Endodermal cell (in vitro differentiated cells): ENCODE measurements around the gene PALLD. TPM values are rescaled to one million over a fixed set of nuclear protein-coding genes. Genes with fewer than 3 reads are reported as not detected.

Experiments
- DNase-seq: peaks from one replicate; pipeline ENCODE4 v3.0.0-alpha.2; 2017
- H3K27ac ChIP-seq: 2 replicates; pipeline ENCODE4 v1.5.1; 2013; ENCODE audit warnings: mild to moderate bottlenecking, low read depth, low read length, moderate library complexity
- H3K27me3 ChIP-seq: 2 replicates; pipeline ENCODE4 v1.6.1; 2013; ENCODE audit warnings: mild to moderate bottlenecking, low read length, moderate library complexity; ENCODE audit not compliant: insufficient read depth, control insufficient read depth, poor library complexity, severe bottlenecking
- H3K36me3 ChIP-seq: 2 replicates; pipeline ENCODE4 v1.7.0; 2013; ENCODE audit warnings: mild to moderate bottlenecking, low read length, moderate library complexity; ENCODE audit not compliant: control insufficient read depth, insufficient read depth
- H3K4me1 ChIP-seq: one replicate; pipeline ENCODE4 v1.7.0; 2013; ENCODE audit warnings: low read length; ENCODE audit not compliant: control insufficient read depth, insufficient read depth
- H3K4me3 ChIP-seq: 2 replicates; pipeline ENCODE4 v1.5.1; 2013; ENCODE audit warnings: mild to moderate bottlenecking, low read length, moderate library complexity
- H3K9ac ChIP-seq: 2 replicates; pipeline ENCODE4 v1.6.1; 2013; ENCODE audit warnings: mild to moderate bottlenecking, low read length, moderate library complexity; ENCODE audit not compliant: poor library complexity, severe bottlenecking; ENCODE audit errors: extremely low read depth
- H3K9me3 ChIP-seq: 2 replicates; pipeline ENCODE4 v1.6.1; 2013; ENCODE audit warnings: mild to moderate bottlenecking, low read length, moderate library complexity; ENCODE audit not compliant: control insufficient read depth
- H3K27ac Mint-ChIP-seq: 2 replicates; pipeline ENCODE4 v1.8.0; 2020; ENCODE audit warnings: mixed read lengths
- H3K27me3 Mint-ChIP-seq: 2 replicates; pipeline ENCODE4 v1.8.0; 2021; ENCODE audit warnings: mild to moderate bottlenecking, mixed read lengths; ENCODE audit not compliant: insufficient read depth
- H3K36me3 Mint-ChIP-seq: 2 replicates; pipeline ENCODE4 v1.8.0; 2020; ENCODE audit warnings: low read depth, mixed read lengths
- H3K4me1 Mint-ChIP-seq: 2 replicates; pipeline ENCODE4 v1.8.0; 2020; ENCODE audit warnings: mixed read lengths
- H3K4me3 Mint-ChIP-seq: 2 replicates; pipeline ENCODE4 v1.8.0; 2020; ENCODE audit warnings: mild to moderate bottlenecking, moderate library complexity, mixed read lengths
- H3K9me3 Mint-ChIP-seq: 2 replicates; pipeline ENCODE4 v1.8.0; 2020; ENCODE audit warnings: mild to moderate bottlenecking, mixed read lengths
- CTCF ChIP-seq: fragments of 200-600 bp; sonication (generic); conservative IDR thresholded peaks from 2 replicates; pipeline ENCODE4 v1.5.0; 2021; ENCODE audit warnings: antibody characterized with exemption, mild to moderate bottlenecking
- WGBS, 2 experiments: methylation state at CpG; one replicate each; pipeline versions ENCODE4 v1.1.5 to v1.1.7; 2013; ENCODE audit warnings: missing lambda C conversion rate in 2 of 2, mixed read lengths in 1 of 2; ENCODE audit not compliant: insufficient coverage in 1 of 2, insufficient read length in 1 of 2; 5-methylcytosine and 5-hydroxymethylcytosine counted together
- total RNA-seq, 2 donors: library from RNA; stranded (reverse); fragmentation: NEBNext Ultra II Directional in 1 of 2; extraction: Animal tissue kit (Norgen Biotek cat#: 25700) in 1 of 2; gene quantifications; 2 replicates in 1 of 2; 3 replicates in 1 of 2; pipeline ENCODE4 v1.2.1, GENCODE V29; 2021

The PALLD gene
- total RNA-seq, 2 donors from 2014 or later = 51.8 to 86.7 TPM

- Mint-ChIP-seq H3K4me1 (peaks cover 15% of the 10 kb centered on the region), H3K9me3 (no peaks in the 10 kb centered on the region), H3K27me3 (peaks cover 48% of the 10 kb centered on the region), H3K4me3 (no peak overlapping the region), H3K27ac (no peak overlapping the region), H3K36me3 (no peaks in the 10 kb centered on the region)
- WGBS, 2 experiments = 92% methylated on average over 7 to 9 of the region's 11 CpGs
- H3K27ac ChIP-seq = no peak overlapping the region
- no peak overlapping the region for H3K4me3 ChIP-seq
- TF ChIP-seq CTCF = no peak
- DNase-seq = no peak
- no peaks in the 10 kb centered on the region for H3K36me3 ChIP-seq
- H3K9me3 ChIP-seq = no peaks in the 10 kb centered on the region
- peaks cover 4% of the 10 kb centered on the region for H3K27me3 ChIP-seq
- H3K9ac ChIP-seq = no peak overlapping the region
- no peaks in the 10 kb centered on the region for H3K4me1 ChIP-seq
Measured at GRCh38 chr4:168741281-168742173, 244.7 kb downstream of the PALLD start.

GRCh38 chr4:168743131-168743530 lies 246.3 kb downstream of the PALLD start:
- peaks cover 1% of the 10 kb centered on the region for H3K9me3 ChIP-seq
- Mint-ChIP-seq H3K9me3 (peaks cover 4% of the 10 kb centered on the region), H3K36me3 (no peaks in the 10 kb centered on the region), H3K27ac (no peak overlapping the region), H3K4me3 (no peak overlapping the region), H3K4me1 (peaks cover 8% of the 10 kb centered on the region), H3K27me3 (peaks cover 59% of the 10 kb centered on the region)
- no peak for TF ChIP-seq CTCF
- DNase-seq = no peak
- WGBS, 2 experiments = 80 to 93% methylated on average over 1 to 3 of the region's 3 CpGs
- H3K4me1 ChIP-seq = no peaks in the 10 kb centered on the region
- no peak overlapping the region for H3K4me3 ChIP-seq
- no peak overlapping the region for H3K27ac ChIP-seq
- H3K36me3 ChIP-seq = no peaks in the 10 kb centered on the region
- H3K9ac ChIP-seq = no peak overlapping the region
- peaks cover 4% of the 10 kb centered on the region for H3K27me3 ChIP-seq

GRCh38 chr4:168743601-168744000 lies 246.7 kb downstream of the PALLD start:
- H3K27ac Mint-ChIP-seq = no peak overlapping the region

More at GRCh38 chr4:168743601-168744000, 246.7 kb downstream of the PALLD start:
- Mint-ChIP-seq H3K4me1 (peaks cover 8% of the 10 kb centered on the region), H3K4me3 (no peak overlapping the region), H3K27me3 (peaks cover 60% of the 10 kb centered on the region), H3K36me3 (no peaks in the 10 kb centered on the region), H3K9me3 (peaks cover 4% of the 10 kb centered on the region)
- Histone ChIP-seq H3K36me3 (no peaks in the 10 kb centered on the region), H3K4me1 (no peaks in the 10 kb centered on the region), H3K27ac (peak overlapping the region; percentile 64), H3K9me3 (peaks cover 6% of the 10 kb centered on the region), H3K4me3 (no peak overlapping the region), H3K9ac (no peak overlapping the region), H3K27me3 (peaks cover 4% of the 10 kb centered on the region)
- no peak for TF ChIP-seq CTCF
- DNase-seq = no peak
- WGBS, 2 experiments = 82 to 100% methylated on average over 2 to 3 of the region's 3 CpGs
